NT2/D1 (cell line): ENCODE results near the gene TM9SF4.
A peak's percentile ranks its signal among the peaks of the same experiment; 100 is the strongest.

ENCODE experiments used
- DNase-seq: peaks from one replicate; pipeline ENCODE4 v3.0.0-alpha.2; 2011; ENCODE audit warnings: low read depth, low spot score
- H3K27me3 ChIP-seq: 2 replicates; pipeline ENCODE4 v1.6.0; 2011; ENCODE audit warnings: mild to moderate bottlenecking; ENCODE audit not compliant: insufficient read length, insufficient read depth
- H3K36me3 ChIP-seq: 2 replicates; pipeline ENCODE4 v1.6.1; 2011; ENCODE audit warnings: mild to moderate bottlenecking, low read length, mixed read lengths; ENCODE audit not compliant: insufficient read depth, insufficient read length
- H3K4me1 ChIP-seq: 2 replicates; pipeline ENCODE4 v1.5.1; 2011; ENCODE audit not compliant: insufficient read depth, insufficient read length
- H3K4me3 ChIP-seq: 2 replicates; pipeline ENCODE4 v1.5.1; 2011; ENCODE audit warnings: low read depth; ENCODE audit not compliant: insufficient read length
- H3K9ac ChIP-seq: 2 replicates; pipeline ENCODE4 v1.6.0; 2011; ENCODE audit warnings: low read depth; ENCODE audit not compliant: insufficient read length
- H3K9me3 ChIP-seq: 2 replicates; pipeline ENCODE4 v1.5.1; 2011; ENCODE audit warnings: mild to moderate bottlenecking, low read length; ENCODE audit not compliant: insufficient read depth
- SUZ12 ChIP-seq: IDR thresholded peaks from 2 replicates; pipeline ENCODE4 v1.6.1; 2011; ENCODE audit not compliant: insufficient read length, insufficient read depth; ENCODE audit errors: extremely low read depth
- YY1 ChIP-seq: IDR thresholded peaks from 2 replicates; pipeline ENCODE4 v1.6.1; 2011; ENCODE audit not compliant: insufficient read length, insufficient read depth
- ZNF274 ChIP-seq: IDR thresholded peaks from 2 replicates; pipeline ENCODE4 v1.6.1; 2011; ENCODE audit warnings: mild to moderate bottlenecking, low read depth, low read length

The TM9SF4 gene

DNA sequence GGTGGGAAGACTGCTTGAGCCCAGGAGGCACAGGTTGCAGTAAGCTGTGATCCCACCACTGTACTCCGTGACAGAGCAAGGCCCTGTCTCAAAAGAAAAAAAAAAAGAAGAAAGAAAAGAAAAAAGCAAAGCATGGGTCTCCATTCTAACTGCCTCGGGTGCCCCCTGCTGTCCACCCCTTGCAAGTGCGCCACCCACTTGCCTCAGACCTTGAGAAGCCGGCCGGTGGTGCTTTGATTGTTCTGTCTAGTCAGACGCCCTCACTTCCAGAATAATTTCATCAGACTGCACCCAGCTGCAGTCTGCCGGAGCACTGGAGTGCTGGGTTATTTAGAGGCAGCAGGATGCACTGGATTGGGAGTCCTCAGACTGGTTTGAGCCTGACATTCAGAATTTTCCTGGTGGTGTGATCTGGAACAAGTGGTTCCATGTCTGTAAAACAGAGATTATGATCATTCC is 17.6 kb upstream of the TM9SF4 start:
- no peak for TF ChIP-seq SUZ12
- TF ChIP-seq ZNF274, result no peak
- TF ChIP-seq YY1, result no peak
- H3K27me3 ChIP-seq, result peaks cover 8% of the 10 kb centered on the region
- H3K4me3 ChIP-seq, result no peak overlapping the region
- peaks cover 12% of the 10 kb centered on the region for H3K9me3 ChIP-seq
- peaks cover 5% of the 10 kb centered on the region for H3K4me1 ChIP-seq
- no peaks in the 10 kb centered on the region for H3K36me3 ChIP-seq
- DNase-seq, result peak; percentile 69
- no peak overlapping the region for H3K9ac ChIP-seq

GRCh38 chr20:32098786-32099185 is 10.7 kb upstream of the TM9SF4 start:
- no peak overlapping the region for H3K4me3 ChIP-seq
- no peak for TF ChIP-seq SUZ12
- no peak for TF ChIP-seq YY1
- TF ChIP-seq ZNF274, result no peak
- H3K9ac ChIP-seq, result no peak overlapping the region

GRCh38 chr20:32108814-32109391 is 611 bp upstream of the TM9SF4 start:
- DNase-seq, result no peak
- Histone ChIP-seq H3K36me3 (peaks cover 18% of the 10 kb centered on the region), H3K4me3 (no peak overlapping the region), H3K27me3 (no peaks in the 10 kb centered on the region), H3K4me1 (no peaks in the 10 kb centered on the region), H3K9ac (no peak overlapping the region), H3K9me3 (no peaks in the 10 kb centered on the region; the same call in 1 of the 2 replicates)
- no peak for TF ChIP-seq ZNF274
- TF ChIP-seq SUZ12, result no peak

More at GRCh38 chr20:32098786-32099185, 10.7 kb upstream of the TM9SF4 start:
- H3K36me3 ChIP-seq, result peaks cover 3% of the 10 kb centered on the region
- DNase-seq, result no peak
- H3K27me3 ChIP-seq, result no peaks in the 10 kb centered on the region
- no peaks in the 10 kb centered on the region for H3K4me1 ChIP-seq
- H3K9me3 ChIP-seq, result no peaks in the 10 kb centered on the region

DNA sequence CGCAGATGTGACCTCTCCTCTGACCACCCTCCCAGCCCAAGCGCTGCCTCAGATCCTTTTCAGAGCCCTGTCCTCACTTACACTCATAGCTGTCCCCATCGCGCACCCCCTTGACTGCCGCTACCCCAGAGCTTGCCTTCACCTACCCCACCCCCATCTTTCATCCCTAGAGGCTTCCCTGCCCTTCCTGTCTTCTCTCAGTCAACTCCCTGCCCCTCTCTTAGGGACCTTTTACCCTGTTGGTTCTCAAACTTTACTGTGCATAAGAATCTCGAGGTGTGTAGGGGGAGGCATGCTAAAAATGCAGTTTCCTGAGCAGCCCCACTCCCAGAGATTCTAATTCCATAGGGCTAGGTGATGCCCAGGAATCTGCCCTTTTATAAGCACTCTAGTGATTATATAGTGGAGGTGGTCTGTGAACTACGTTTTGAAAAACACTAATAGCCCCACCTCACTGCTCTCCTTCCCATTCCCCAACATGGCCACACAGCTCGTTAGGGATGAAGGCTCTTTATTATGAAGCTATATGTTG is 725 bp downstream of the TM9SF4 start:
- Histone ChIP-seq H3K36me3 (peaks cover 27% of the 10 kb centered on the region), H3K27me3 (no peaks in the 10 kb centered on the region), H3K4me1 (no peaks in the 10 kb centered on the region), H3K4me3 (peak overlapping the region; percentile 97), H3K9me3 (no peaks in the 10 kb centered on the region; the same call in 1 of the 2 replicates), H3K9ac (peak overlapping the region; percentile 96)
- no peak for DNase-seq
- TF ChIP-seq YY1 (no peak), SUZ12 (no peak), ZNF274 (no peak)

DNA sequence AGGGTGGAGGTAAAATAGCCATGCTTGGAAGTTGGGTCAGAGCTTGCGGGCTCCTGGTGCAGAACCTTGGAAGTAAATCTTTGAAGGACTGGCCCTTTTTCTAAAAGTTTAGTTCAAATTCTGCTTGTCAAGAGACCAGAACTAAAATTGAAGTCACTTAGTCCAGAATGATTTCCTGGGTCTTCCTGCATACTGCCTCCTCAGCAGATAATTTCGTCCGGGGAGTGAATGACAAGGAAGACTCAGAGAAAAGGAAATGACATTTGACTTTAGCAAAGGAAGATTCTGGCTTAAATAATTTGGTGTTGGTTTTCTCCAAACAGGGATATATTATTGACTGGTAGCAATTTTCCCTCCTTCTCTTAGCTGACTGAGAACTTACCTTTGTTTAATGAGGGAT is 1.2 kb downstream of the TM9SF4 start:
- Histone ChIP-seq H3K4me3 (peak overlapping the region; percentile 97), H3K27me3 (no peaks in the 10 kb centered on the region), H3K9ac (peak overlapping the region; percentile 96), H3K36me3 (peaks cover 31% of the 10 kb centered on the region), H3K9me3 (no peaks in the 10 kb centered on the region; the same call in 1 of the 2 replicates), H3K4me1 (no peaks in the 10 kb centered on the region)
- DNase-seq, result no peak
- TF ChIP-seq YY1 (no peak), ZNF274 (no peak), SUZ12 (no peak)

DNA sequence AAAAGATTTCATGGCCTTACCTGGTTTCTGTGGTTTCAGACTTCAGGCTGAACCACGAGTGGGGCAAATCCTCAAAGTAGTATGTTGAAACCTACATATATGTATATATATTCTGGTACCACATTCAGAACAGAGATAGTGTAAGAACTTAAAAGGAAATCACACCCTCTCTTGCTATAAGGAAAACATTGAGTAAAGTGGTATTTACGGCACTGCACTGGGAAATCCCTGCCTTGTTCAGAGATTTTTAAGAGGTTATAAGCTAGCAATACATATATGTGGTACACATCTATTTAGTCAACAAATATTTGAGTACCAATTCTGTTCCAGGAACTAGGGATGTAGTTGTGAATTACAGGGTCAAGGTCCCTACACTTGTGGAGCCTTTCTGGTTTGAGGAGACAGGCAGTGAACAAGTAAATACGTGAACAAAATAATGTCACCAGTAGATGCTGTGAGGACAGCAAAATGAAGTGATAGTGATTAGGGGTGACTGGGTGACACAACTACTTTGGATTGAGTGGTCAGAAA is 1.7 kb downstream of the TM9SF4 start:
- Histone ChIP-seq H3K4me1 (no peaks in the 10 kb centered on the region), H3K36me3 (peaks cover 31% of the 10 kb centered on the region), H3K27me3 (no peaks in the 10 kb centered on the region), H3K4me3 (no peak overlapping the region), H3K9me3 (no peaks in the 10 kb centered on the region; the same call in 1 of the 2 replicates), H3K9ac (no peak overlapping the region)
- DNase-seq, result no peak
- TF ChIP-seq ZNF274, result no peak
- TF ChIP-seq YY1, result no peak
- TF ChIP-seq SUZ12, result no peak

DNA sequence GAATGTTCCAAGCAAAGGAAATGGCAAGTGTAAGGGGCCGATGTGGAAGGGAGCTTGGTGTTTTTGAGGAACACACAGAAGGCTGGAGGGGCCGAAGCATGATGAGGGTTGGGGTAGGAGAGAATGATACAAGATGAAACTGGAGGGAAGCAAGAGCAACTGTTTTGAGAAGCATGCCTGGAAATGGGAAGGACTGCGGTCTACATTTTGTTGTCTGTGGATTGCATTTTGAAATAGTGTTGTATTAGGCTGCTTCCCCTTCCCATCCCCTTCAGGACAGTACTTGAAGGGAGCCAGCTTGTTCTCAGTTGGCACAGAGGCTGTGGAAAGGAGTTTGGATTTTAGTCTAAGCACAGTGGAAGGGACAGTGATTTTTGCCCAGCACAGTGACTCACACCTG is 2.2 kb downstream of the TM9SF4 start:
- no peaks in the 10 kb centered on the region for H3K27me3 ChIP-seq
- DNase-seq, result no peak
- H3K4me3 ChIP-seq, result no peak overlapping the region
- no peak for TF ChIP-seq YY1
- no peak for TF ChIP-seq SUZ12
- TF ChIP-seq ZNF274, result no peak
- H3K36me3 ChIP-seq, result peaks cover 31% of the 10 kb centered on the region
- no peaks in the 10 kb centered on the region; the same call in 1 of the 2 replicates for H3K9me3 ChIP-seq
- no peak overlapping the region for H3K9ac ChIP-seq
- no peaks in the 10 kb centered on the region for H3K4me1 ChIP-seq
